NOMO-1 treated with DMSO at 0.1 percent for 48 hours (cell line): ENCODE data around the gene ANKIB1.
"Not testable (repeated sequence)": the region's sequence is repeated elsewhere in the genome, so short reads cannot be mapped to it uniquely, and the experiment has no call there.

Experiments used
- DNase-seq: peaks from one replicate; lab custom pipeline; 2025; ENCODE audit not compliant: unreplicated experiment; lab: John Stamatoyannopoulos, UW

Gene ANKIB1

DNA sequence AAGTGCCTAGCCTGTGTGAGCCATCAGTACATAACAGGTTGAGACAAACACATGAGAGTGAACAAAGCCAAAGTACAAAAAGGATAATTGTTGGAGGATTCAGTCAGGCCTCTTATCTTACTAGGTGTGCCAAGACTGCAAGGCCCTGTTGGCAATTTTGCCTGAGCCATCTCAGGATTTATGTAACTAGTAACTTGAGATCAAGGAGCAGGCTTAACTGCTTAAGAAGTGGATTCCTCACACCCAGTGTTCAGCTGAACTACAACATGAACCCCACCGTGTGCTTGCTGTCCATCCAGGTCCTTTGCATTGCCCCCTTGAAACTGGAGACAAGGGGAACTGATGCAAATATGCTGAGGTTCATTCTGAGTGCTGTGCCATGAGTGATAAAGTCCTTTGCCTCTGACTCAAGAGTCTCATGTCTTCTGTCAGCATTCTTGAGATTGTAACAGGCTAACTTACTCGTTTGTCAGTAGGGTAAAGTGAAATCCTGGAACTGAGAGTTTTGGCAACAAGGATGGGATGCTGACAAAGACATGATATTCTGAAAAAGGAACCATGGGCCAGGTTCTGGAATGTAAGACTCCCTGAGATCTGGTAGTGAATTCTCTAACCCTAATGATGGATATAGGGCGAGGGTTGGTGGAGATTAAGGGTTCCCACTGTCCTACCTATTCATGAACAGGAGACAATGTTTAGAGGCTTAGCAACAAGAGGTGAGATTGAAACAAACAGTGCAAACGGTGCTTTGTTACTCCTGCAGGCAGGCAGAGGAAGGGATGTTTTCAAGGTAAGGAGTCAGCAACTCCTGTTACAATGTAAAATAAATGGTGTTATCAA lies 157.4 kb downstream of the ANKIB1 start:
- no peak for DNase-seq

DNA sequence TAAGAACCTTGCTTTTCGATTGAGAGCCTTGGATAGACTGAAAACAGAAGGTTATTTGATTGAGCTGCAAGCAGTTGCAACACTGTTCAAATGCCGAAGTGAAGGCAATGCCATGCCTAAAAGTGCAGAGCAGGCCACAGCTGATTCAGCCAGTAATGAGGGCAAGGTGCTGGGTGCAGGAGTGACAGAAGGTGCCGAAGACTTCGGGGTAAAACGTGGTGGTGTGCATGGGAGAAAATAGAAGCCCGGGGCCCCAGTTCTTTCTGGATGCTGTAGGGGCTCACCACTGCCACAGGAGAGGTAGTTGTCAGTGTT lies 157.9 kb downstream of the ANKIB1 start:
- DNase-seq = no peak

DNA sequence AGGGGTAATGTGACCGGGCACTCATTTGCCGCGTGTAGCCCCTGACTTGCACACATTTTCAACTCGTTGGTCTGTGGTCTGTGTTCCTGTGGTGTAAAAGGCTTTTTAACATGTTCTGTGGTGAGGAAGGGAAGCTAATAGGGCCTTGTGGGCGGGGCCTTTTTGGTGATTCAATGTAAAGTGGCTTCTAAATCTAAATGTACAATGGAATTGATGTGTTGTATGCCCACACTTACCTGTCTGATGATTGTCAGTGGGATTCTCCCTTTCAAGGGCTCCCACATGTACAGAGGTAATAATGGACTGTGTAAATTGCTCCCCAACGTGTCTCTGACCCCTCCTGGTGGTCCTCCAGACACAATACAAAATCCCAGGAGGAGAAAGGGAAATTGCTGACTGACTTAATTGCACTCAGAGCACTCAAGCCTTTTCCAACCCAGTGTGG lies 158.4 kb downstream of the ANKIB1 start:
- peak; percentile 97 for DNase-seq

DNA sequence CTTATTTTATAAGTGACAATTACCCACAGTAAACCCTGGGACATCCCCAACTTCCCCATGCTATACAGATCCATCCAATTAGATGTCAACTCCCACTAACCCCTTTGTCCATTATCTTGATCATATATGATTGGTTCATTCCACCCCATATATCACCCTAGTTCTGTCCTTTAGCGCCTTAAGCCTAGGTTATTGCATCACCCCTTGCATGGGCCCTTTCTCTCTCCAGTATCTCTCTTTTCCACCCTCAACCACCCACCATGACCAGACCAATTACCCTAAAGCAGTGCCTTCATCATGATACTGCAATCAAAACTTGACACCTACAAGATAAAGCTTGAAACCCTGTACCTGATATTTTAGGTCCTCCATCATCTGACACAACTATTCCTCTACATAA lies 163.6 kb downstream of the ANKIB1 start:
- no peak for DNase-seq

DNA sequence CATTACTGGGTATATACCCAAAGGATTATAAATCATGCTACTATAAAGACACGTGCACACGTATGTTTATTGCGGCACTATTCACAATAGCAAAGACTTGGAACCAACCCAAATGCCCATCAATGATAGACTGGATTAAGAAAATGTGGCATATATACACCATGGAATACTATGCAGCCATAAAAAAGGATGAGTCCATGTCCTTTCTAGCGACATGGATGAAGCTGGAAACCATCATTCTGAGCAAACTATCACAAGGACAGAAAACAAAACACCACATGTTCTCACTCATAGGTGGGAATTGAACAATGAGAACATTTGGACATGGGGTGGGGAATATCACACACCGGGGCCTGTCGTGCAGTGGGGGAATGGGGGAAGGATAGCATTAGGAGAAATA lies 164.4 kb downstream of the ANKIB1 start:
- not testable (repeated sequence) for DNase-seq

DNA sequence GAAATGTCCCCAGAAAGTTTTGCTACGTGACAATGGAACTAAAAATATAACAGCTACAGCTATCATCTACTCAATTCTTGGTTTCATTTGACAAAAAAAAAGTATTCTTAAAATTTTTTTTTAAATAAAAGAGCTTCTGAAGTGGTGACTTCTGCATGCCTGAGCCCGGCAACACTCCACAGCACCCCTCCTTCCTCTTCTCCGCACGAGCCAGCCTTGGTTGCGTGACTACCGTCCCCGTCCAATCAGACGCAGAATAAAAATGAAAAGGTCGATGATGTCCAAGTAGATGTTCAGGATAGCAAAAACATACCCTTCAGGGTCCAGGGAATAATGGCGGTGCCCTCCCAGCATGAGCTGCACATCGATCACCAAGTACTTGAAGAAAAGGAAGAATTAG lies 167.0 kb downstream of the ANKIB1 start:
- no peak for DNase-seq

DNA sequence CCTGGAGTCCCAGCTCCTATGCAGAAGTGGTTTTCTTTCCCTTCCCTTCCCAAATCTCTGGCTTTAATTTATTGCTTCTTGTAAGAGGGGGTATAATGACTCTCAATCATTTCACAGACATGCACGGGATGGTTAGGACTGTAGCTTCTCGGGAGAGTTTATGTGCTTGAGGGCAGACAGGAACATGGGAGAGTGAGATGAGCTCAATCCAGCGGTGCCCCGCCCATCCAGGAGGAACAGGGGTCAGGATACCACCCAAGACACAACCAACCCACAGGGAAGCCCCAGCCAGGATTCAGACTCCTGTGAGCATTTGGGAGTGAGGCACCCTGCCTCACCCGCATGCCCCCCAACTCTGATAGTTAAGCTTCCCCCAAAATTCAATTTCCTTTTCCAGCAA lies 167.8 kb downstream of the ANKIB1 start:
- DNase-seq = no peak

DNA sequence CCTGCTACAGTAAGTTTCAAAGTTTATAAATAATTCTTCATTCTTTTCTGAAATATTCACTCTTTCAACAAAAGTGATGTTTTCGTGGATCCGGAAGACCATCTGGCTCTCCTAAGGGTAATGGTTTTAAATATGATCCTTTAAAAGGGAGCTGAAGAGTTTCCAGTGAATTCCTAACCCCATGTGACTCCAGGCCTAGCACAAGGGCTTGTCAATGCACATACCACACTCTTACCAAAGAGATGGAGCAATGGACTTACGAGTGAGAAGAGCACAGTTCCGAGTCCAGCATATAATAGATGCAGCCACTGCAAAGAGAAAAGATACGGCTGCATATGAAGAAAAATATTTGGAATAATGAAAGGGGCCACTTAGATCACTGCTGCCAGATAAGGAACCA lies 169.5 kb downstream of the ANKIB1 start:
- DNase-seq = no peak

DNA sequence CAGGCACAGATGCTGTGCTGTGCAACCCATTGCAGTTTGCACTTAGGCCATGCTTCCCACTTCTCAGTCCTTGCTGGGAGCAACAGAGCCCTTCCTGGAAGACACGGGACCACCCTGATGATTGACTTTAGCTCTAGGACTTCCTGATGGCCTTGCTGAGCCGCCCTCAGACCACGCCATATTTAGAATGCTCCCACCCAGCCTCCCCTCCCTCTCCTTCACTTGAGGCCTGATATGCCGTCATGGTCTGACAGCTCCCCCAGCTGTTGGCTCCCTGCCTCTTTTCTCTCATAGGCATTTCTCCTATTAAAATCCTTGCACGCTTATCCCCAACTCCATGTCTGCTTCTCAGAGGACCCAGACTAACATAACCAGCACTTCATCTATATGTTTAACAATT lies 172.1 kb downstream of the ANKIB1 start:
- DNase-seq = no peak

DNA sequence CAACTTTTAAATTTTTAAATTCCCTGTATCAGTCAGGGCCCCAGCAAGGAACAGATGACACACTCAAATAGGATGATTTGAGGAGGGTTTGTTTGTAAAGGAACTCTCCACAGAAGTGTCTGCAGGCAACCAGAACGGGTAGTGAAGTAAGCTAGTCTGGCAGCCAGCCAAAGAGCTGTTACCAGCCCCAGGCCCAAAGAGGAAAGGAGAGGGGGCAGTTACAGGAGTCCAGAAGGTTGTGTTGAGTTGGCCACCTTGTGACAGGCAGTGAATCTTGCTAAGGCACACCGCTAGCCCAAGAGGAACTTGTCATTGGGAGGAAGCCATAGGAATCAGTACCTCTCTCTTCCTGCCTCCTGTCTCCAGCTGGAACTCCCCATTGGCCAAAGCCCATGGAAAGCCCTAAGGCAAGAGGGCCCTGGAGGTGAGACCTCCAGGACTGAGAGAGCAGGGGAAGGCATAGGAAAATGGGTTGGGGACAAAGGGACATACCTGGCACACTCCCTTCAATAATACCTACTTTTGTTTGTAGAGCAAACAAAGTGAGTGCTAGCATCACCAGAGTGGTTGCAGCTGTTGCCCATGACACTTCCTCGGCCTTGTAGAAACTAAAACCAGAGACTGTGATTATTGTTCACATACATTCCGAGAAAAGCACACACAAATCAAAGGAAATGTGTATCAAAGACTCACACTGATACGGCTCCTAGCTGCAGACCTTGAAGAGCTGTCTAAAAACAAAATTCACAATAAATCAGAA lies 176.1 kb downstream of the ANKIB1 start:
- peak; percentile 64 for DNase-seq

DNA sequence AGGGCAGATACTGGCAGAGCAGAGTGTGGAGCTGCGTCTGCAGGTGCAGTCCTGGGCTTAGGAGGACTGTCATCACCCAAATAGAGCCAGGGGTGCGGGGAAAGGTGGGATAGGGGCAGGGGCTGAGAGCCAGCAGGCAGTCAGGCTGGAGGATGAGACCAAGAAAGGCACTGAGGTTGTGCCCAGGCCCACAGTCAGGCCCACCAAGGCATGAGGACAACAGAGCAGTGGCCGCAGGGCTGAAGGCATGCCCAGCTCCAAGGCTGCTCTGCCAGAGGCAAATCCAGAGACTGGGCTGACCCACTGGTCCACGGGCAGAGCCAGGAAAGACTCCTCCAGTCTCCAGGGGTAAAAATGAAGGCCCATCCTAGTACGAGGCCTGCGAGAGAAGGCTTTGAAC lies 177.2 kb downstream of the ANKIB1 start:
- DNase-seq = no peak

DNA sequence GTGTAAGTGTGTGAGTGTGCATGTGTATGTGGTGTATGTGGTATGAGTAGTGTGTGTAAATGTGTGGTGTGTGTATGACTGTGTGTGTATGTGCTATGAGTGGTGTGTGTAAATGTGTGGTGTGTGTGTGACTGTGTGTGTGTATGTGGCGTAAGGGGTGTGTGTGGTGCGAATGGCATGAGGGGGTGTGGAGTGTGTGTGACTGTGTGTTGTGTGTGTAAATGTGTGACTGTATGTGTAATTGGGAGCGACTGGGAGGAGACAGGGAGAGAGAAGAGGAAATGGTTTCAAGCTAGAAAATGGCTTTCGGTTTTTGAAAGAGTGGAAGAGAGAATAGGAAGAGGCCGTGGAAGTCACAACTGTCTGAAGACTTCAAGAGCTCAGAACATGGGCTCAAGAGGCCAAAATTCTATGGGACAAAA lies 177.9 kb downstream of the ANKIB1 start:
- DNase-seq = peak; percentile 58

DNA sequence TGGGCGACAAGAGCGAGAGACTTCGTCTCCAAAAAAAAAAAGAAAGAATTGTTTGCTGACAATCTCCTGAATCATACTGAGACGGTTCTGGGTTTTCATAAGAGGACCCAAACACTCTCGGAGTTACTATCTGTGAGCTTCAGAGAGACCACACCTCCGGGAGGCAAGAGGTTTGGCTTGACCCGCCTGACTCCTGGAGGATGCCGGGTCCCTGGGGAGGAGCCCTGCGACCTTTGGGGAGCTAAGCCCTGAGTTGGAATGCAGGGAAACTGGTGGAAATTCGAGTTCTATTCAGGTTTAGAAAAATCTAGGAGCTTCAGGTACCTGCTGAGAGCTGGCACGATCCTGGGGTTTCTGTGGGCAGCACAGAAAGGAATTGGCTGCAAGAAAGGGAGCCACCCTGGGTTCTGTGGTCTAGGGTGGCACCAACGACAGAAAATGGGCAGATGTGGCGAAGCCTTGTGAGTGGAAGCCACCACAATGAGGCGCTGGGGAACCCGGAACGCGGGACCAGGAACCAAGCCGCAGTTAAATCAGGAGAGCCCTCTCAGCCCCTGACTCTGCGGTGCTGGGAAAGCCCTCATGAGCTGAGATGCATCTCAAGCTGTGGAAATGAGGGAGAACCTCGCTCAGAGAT lies 179.7 kb downstream of the ANKIB1 start:
- peak; percentile 76 for DNase-seq

DNA sequence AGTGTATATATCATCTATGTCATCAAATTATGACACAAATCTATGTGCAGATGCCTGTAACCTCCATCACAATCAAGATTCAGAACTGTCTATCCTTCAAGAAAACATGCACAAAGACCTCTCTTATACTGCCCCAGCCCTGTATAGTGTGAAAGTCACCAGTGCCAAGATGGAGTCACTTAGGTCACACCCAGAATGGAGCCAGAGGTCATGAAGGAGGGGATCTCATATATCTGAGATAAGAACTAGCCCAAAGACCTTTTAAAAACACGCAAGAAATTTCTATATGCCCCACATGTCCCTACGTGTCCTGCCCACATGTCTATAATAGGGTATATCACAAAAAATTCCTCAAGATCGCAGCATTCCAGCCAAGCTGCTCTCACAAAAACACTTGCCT lies 181.4 kb downstream of the ANKIB1 start:
- no peak for DNase-seq

DNA sequence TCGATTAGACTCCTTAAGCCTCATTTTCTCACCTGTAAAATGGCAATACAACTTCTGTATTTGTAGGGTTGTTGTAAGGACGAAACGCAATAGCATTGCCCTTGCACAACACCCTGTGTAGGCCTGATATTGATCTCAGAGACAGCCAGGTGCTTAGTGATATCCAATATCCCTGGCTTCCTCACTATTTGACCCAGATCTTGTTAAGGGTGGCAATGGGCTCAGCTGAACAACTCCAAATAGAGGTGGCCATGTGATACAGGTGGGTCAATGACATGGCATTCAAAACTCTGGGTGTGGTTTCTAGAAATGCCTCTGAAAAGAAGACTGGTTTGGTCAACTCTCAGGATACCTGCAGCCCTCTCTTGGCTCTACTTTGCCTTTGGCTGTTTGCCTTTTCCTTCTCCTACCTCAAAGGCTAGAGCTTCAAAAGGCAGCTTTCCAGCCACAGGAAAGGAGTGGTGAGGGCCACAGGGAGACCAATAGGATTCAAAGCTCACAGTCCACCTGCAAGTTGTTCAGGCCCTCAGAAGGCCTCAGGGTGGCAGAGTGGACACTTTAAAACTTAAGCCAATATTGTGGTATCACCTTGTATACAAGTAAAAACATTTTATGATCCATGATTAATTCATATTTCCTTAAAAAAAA lies 186.6 kb downstream of the ANKIB1 start:
- no peak for DNase-seq

DNA sequence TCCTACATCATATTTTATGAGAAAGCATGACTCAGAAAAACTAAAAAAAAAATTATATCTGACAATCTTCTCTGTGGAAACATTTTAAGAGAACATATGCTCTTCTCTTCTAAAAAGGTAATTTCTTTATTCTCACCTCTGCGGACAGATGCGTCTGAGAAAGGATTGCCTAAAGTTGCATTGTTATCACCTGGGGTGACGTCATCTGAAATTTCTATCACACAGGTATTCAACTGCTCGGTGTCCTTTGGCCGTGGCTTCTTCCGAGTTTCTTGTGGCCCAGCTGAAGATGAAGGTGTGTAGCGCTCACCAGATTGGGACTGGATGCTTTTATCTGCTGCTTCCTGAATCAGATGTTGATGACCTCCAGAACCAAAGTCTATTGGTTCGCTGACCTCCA lies 187.2 kb downstream of the ANKIB1 start:
- DNase-seq = no peak

DNA sequence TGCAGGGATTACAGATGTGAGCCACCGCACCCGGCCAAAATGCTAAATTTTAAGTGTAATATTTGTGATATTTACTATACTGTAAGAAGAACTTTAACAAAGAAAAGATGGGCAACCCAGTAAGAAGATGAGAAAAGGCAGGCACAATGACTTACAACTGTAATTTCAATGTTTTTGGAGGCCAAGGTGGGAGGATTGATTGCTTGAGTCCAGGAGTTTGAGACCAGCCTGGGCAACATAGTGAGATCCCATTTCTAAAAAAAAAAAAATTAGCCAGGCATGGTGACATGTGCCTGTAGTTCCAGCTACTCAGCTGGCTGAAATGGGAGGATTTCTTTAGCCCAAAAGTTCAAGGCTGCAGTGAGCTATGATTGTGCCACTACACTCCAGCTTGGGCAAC lies 189.8 kb downstream of the ANKIB1 start:
- DNase-seq = no peak

DNA sequence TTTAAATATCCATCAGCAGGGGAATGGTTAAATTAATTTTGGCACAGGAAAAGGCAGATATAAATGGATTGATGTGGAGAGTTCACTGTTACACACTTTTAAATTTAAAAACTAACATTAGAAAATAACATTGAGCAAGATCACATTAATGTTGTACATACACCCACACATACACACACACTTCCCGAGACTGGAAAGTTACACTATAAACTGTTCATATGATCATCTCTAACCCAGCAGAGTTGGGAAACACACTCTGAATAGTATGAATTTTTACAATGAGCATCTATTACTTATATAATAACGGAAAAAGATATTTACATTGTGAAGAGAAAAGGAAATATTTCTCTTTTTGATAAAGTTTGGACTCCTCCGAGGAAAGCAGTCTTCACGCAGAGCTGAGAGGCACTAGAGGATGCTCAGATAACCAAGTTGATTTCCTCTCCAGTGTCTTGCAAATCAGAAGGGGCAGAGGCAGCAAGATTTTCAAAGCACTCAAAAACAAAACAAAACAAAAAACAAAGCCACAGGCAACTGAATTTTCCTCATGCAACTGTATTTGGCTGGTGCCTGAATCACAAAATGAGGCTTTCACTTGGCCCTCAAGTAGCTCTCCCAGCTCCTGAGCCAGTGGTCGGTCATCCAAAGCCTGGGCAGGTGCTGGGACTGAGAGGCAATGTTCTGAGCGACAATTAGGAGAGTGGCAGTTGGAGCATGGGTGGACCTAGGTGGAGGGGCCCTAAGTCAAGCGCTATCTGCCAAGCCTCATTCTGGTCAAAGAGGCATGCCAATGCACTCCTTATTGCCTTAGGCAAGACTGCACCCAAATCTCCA lies 191.1 kb downstream of the ANKIB1 start:
- DNase-seq = no peak

DNA sequence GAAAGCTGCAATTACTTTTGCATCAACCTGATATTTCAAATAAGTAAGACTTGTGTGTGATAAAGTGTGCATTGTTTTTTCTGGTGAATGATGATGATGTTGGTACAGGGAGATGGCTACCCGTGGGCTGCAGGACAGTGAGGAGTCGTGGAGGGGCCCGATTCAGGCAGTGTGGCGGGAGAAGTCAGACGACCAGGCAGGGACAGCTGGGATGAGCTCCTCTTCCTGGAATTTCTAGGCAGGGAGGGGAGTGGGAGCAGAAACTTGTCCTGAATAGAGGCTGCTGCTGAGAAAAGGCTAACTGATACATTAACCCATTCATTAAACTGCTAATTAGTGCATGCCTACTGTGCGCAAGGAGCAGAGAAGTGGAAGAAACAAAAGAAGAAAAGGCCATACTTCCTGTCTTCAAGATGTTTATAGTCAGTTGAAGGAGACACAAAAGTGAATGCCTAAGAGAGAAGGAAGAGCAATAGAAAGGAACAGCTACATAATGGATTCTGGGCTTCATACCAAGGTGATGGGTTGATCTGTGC lies 192.2 kb downstream of the ANKIB1 start:
- DNase-seq = no peak

DNA sequence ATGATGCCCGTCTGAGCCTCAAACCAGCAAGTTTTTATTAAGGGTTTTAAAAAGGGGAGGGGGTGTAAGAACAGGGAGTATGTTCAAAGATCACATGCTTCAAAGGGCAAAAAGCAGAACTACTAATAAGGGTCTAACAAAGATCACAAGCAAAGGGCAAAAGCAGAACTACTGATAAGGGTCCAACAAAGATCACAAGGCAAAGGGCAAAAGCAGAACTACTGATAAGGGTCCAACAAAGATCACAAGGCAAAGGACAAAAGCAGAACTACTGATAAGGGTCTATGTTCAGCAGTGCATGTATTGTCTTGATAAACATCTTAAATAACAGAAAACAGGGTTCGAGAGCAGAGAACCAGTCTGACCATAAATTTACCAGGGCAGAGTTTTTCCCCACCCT lies 196.9 kb downstream of the ANKIB1 start:
- DNase-seq = peak; percentile 16
